ENCODE results near the gene KRTAP3-3.

The KRTAP3-3 gene

DNA sequence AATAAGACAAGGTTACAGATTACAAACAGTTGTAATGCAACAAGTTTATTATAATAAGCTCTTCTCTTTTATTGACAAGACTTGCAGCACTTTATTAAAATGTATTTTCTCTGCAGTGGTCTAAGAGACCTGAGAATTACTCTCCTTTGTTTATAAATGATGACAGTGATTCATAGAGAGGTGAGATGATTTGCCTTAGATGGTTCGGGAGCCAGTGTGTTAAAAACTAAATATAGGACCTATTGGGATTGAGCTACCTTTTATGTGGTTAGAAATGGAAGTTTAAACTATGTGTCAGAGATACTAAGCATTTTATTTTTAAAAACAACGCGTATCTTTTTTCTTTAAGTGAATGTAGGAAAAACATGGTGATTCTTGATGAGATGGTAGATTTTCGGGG, 2.9 kb upstream of the KRTAP3-3 start:
- TF ChIP-seq CREB5 (CRISPR knock-in tag; IDR thresholded peaks at IDR 0.05; ENCODE audit: low read depth), result no peak
- TF ChIP-seq SNAI2 (CRISPR knock-in tag; IDR thresholded peaks at IDR 0.05), result no peak
- TF ChIP-seq ZNF70 (CRISPR knock-in tag; IDR thresholded peaks at IDR 0.05), result no peak
- TF ChIP-seq ARNTL (CRISPR knock-in tag; IDR thresholded peaks at IDR 0.05; ENCODE audit: borderline replicate concordance, low read depth), result no peak
- no peak for TF ChIP-seq PATZ1 (CRISPR knock-in tag; IDR thresholded peaks at IDR 0.05; ENCODE audit: borderline replicate concordance)
- TF ChIP-seq OSR1 (CRISPR knock-in tag; IDR thresholded peaks at IDR 0.05), result no peak
- TF ChIP-seq TCF4 (CRISPR knock-in tag; IDR thresholded peaks at IDR 0.05; ENCODE audit: borderline replicate concordance), result no peak
- TF ChIP-seq, protein P1, sequence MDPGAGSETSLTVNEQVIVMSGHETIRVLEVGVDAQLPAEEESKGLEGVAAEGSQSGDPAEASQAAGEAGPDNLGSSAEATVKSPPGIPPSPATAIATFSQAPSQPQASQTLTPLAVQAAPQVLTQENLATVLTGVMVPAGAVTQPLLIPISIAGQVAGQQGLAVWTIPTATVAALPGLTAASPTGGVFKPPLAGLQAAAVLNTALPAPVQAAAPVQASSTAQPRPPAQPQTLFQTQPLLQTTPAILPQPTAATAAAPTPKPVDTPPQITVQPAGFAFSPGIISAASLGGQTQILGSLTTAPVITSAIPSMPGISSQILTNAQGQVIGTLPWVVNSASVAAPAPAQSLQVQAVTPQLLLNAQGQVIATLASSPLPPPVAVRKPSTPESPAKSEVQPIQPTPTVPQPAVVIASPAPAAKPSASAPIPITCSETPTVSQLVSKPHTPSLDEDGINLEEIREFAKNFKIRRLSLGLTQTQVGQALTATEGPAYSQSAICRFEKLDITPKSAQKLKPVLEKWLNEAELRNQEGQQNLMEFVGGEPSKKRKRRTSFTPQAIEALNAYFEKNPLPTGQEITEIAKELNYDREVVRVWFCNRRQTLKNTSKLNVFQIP (CRISPR knock-in tag; IDR thresholded peaks at IDR 0.05; ENCODE audit: borderline replicate concordance, low read depth), result no peak
- TF ChIP-seq CSDC2 (CRISPR knock-in tag; IDR thresholded peaks at IDR 0.05), result no peak
- no peak for TF ChIP-seq RARB (CRISPR knock-in tag; IDR thresholded peaks at IDR 0.05)
- TF ChIP-seq, protein P2, sequence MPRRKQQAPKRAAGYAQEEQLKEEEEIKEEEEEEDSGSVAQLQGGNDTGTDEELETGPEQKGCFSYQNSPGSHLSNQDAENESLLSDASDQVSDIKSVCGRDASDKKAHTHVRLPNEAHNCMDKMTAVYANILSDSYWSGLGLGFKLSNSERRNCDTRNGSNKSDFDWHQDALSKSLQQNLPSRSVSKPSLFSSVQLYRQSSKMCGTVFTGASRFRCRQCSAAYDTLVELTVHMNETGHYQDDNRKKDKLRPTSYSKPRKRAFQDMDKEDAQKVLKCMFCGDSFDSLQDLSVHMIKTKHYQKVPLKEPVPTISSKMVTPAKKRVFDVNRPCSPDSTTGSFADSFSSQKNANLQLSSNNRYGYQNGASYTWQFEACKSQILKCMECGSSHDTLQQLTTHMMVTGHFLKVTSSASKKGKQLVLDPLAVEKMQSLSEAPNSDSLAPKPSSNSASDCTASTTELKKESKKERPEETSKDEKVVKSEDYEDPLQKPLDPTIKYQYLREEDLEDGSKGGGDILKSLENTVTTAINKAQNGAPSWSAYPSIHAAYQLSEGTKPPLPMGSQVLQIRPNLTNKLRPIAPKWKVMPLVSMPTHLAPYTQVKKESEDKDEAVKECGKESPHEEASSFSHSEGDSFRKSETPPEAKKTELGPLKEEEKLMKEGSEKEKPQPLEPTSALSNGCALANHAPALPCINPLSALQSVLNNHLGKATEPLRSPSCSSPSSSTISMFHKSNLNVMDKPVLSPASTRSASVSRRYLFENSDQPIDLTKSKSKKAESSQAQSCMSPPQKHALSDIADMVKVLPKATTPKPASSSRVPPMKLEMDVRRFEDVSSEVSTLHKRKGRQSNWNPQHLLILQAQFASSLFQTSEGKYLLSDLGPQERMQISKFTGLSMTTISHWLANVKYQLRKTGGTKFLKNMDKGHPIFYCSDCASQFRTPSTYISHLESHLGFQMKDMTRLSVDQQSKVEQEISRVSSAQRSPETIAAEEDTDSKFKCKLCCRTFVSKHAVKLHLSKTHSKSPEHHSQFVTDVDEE (CRISPR knock-in tag; IDR thresholded peaks at IDR 0.05), result no peak
- no peak for TF ChIP-seq TOX (CRISPR knock-in tag; IDR thresholded peaks at IDR 0.05; ENCODE audit: borderline replicate concordance)
- no peak for TF ChIP-seq GLIS3 (CRISPR knock-in tag; IDR thresholded peaks at IDR 0.05)
- TF ChIP-seq ZNF565 (CRISPR knock-in tag; conservative IDR thresholded peaks at IDR 0.05; ENCODE audit: low read depth), result no peak
- TF ChIP-seq ZNF8 (CRISPR knock-in tag; IDR thresholded peaks at IDR 0.05), result no peak
- TF ChIP-seq ISL1 (CRISPR knock-in tag; IDR thresholded peaks at IDR 0.05), result no peak
- no peak for TF ChIP-seq ZC3H10 (CRISPR knock-in tag; IDR thresholded peaks at IDR 0.05)
- TF ChIP-seq, protein P3, sequence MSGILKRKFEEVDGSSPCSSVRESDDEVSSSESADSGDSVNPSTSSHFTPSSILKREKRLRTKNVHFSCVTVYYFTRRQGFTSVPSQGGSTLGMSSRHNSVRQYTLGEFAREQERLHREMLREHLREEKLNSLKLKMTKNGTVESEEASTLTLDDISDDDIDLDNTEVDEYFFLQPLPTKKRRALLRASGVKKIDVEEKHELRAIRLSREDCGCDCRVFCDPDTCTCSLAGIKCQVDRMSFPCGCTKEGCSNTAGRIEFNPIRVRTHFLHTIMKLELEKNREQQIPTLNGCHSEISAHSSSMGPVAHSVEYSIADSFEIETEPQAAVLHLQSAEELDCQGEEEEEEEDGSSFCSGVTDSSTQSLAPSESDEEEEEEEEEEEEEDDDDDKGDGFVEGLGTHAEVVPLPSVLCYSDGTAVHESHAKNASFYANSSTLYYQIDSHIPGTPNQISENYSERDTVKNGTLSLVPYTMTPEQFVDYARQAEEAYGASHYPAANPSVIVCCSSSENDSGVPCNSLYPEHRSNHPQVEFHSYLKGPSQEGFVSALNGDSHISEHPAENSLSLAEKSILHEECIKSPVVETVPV (CRISPR knock-in tag; IDR thresholded peaks at IDR 0.05), result no peak
- ATAC-seq, result no peak

DNA sequence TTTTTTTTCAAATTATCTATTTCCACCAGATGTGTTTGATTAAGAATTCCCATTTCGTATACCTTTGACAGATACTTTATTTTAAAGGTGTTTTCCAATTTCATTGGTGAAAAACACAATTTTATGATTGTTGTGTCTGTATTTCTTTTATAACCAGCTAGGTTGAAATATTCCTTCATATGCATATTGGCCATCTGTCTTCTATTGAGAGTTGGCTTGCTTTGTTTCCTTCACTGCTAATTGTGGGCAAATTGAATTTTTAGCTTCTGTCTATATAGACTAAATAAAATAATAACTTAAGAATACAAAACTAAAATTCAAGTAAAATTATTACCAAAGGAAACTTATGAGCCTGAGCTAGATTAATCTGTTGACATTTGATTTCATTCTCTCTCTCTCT, 1.2 kb upstream of the KRTAP3-3 start:
- ATAC-seq, result no peak
- TF ChIP-seq TCF4 (CRISPR knock-in tag; IDR thresholded peaks at IDR 0.05; ENCODE audit: borderline replicate concordance) (no peak), PPARA (CRISPR knock-in tag; IDR thresholded peaks at IDR 0.05; ENCODE audit: borderline replicate concordance) (no peak), BACH2 (CRISPR knock-in tag; IDR thresholded peaks at IDR 0.05; ENCODE audit: borderline replicate concordance) (no peak), TOX (CRISPR knock-in tag; IDR thresholded peaks at IDR 0.05; ENCODE audit: borderline replicate concordance) (no peak), ZFP30 (CRISPR knock-in tag; IDR thresholded peaks at IDR 0.05) (no peak), RARB (CRISPR knock-in tag; IDR thresholded peaks at IDR 0.05) (no peak), ZNF70 (CRISPR knock-in tag; IDR thresholded peaks at IDR 0.05) (no peak), OSR1 (CRISPR knock-in tag; IDR thresholded peaks at IDR 0.05) (no peak), PATZ1 (CRISPR knock-in tag; IDR thresholded peaks at IDR 0.05; ENCODE audit: borderline replicate concordance) (no peak), SNAI2 (CRISPR knock-in tag; IDR thresholded peaks at IDR 0.05) (no peak), ARNTL (CRISPR knock-in tag; IDR thresholded peaks at IDR 0.05; ENCODE audit: borderline replicate concordance, low read depth) (no peak)
- TF ChIP-seq, protein P2 (CRISPR knock-in tag; IDR thresholded peaks at IDR 0.05), result no peak
- TF ChIP-seq, protein P3 (CRISPR knock-in tag; IDR thresholded peaks at IDR 0.05), result no peak
- TF ChIP-seq, protein P1 (CRISPR knock-in tag; IDR thresholded peaks at IDR 0.05; ENCODE audit: borderline replicate concordance, low read depth), result no peak
